ENCODE results near the gene ATP2A3.

The ATP2A3 gene

DNA sequence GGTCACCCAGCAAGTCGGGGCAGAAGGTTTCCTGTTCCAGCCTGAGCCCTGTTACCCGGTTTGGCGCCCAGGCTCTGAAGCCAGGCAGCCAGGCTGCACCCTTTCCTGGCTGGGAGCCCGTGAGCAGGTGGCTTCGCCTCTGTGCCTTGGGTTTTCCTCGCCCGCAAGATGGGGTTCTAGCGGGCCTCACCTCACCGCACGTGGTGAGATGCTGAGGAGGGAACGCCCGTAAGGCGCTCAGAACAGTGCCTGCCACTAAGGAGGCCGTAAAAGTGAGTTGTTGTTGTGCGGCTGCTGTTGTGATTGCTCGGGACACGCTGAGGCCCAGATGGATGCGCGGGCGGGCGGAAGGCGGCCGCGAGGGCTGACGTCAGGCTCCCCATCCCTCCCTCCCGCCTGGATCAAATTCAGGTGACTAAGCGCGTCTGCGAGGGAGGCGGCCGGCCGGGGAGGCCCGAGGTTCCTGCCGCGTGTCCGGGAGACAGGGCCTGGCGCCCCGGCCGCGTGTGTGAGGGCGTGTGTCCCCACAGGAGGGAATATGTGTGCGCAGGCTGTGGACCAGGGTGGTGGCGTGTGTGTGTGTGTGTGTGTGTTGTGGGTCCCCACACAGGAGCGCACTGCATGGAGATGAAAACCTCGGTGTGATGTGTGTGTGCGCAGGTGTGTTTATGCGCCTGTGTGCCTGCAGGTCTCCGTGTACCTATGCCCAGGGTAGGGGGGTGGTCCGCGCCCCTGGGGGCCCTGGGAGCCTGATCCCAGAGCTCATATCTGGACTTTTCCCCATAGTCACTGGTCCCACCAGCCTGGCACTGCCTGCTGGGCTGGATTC is 75.7 kb downstream of the ATP2A3 start:
- no peak for DNase-seq

DNA sequence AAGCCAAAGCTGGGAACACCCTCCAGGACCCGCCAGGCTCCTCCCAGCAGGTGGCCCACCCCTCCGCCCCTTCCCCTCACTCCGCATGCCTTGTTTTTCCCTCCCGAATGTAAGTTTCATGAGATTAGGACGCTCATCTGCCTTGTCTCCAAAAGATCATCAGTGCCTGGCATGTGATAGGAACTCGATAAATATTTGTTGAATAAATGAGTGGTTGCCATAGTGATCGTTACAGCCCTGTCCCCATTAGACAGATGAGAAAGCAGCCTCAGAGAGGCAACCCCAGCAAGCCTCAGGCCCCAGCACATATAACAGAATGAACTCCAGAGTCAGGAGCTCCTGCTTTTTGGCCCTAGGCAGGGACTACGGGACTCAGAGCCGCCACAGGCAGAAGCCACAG is 76.4 kb downstream of the ATP2A3 start:
- no peak for DNase-seq

DNA sequence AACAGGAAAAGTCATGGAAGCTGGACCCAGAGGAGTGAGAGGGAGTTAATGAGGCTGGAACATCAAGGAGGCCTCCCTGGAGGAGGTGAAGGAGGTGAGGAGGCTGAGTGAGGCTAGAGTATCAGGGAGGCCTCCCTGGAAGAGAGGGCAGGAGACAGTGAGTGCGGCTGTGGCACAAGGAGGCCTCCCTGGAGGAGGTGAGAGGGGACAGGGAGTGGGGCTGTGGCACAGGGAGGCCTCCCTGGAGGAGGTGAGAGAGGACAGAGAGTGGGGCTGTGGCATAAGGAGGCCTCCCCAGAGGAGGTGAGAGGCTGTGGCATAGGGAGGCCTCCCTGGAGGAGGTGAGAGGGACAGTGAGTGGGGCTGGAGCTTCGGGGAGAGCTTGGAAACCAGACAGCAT is 76.8 kb downstream of the ATP2A3 start:
- no peak for DNase-seq

DNA sequence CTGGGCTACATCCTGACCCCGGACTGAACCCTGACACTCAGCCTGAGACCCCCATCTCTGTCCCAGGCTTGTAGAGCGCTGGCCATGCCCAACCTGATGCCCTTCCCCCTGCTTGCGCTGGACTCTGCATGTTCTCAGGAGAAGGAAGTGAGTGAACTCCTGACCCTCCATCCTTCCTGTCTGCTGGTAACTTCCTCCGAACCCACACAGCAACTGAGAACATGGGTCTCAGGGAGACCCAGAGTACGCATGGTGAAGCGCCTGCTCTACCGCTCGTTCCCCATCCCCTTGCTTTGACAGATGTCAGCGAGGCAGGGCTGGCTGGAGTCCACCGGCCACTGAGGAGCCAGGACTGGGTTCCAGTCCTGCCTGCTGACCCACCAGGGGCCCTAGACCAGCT is 77.5 kb downstream of the ATP2A3 start:
- DNase-seq, result no peak

DNA sequence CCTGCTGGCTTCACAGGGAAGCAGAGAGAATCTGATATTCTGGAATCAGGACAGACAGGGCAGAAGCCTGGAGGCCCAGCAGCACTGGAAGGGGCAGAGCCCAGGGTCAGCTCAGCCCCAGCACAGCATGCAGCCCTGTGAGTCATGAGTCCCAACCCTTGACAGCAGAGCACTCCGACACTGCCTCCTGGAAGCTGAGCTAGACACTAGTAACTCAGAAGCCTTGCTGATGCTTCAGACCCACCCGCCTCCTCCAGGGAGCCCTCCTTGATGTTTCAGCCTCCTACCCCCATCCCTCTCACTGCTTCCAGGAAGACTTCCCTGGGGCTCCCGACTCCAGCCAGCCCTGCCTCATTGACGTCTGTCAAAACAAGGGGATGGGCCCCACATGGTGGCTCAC is 78.3 kb downstream of the ATP2A3 start:
- no peak for DNase-seq

DNA sequence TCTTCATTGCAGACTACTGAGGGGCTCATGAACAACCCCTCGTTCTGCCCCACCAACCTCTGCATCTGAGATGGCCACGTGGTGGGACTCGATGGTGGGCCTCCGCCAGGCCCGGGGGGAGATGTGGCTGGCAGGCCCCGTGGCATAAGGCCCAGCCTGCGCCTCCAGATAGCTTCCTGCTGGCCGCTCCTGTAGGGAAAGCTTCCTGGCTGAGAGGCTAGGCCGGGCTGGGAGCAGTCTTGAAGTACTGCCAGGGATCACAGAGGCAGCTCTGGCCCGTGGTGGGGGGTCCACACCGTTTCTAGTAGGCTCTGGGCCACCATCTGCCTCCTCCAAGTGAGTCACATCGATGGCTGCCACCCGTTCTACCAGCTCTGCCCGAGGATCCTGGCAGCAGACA is 79.0 kb downstream of the ATP2A3 start:
- no peak for DNase-seq

DNA sequence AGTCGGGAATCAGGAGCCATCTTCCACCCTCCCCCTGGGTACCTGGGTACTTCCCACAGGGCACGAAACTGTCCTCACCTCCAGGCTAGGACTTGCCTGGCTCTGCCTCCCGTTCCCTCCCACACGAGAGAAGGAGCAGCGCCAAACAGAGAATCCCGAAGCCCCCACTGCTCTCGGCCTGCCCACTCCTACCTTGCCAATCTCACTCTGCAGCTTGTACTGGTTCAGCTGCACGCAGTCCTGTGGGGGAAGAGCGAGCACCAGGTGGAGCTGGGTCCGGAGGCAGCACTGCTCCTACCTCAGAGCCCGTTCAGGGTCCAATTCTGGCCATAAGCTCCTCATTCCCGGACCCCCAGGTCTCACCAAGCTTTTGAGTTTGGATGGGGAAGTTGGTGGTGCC is 80.0 kb downstream of the ATP2A3 start:
- no peak for DNase-seq

DNA sequence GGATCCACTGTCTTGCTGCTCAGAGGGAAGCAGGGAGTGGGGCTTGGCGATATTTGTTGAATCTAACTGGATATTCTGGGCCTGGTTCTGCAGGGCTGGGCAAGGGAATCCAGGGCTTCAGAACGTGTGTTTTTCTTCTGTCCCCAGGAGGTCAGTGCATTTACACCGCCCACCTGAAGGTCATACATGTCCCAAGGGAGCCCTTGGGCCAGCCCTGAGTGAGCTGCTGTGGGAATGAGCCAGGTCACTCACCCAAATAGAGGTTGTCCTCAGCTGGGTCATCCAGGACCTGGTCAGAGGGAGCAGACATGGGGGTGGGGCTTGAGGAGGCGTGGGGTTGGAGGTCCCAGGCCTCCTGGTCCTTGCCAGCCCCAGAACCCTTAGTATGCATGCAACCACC is 82.0 kb downstream of the ATP2A3 start:
- no peak for DNase-seq

DNA sequence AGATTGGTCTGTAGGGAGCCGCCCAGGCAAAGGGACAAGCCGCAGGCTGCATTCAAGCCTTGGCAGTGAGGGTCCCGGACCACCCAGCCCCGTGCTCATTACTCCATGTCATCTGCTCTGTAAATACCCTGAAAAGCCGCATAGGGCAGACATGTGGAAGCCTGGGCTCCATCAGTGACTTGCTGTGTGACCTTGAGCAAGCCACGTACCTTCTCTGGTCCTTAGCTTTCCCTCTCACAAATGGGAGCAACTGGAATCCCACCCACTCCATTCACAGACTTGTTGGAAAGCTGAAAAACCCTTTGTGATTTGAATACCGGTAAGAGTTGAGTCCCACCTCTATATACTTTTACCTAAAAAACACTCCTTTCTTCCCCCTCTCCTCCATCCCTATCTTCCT is 83.3 kb downstream of the ATP2A3 start:
- DNase-seq, result no peak

DNA sequence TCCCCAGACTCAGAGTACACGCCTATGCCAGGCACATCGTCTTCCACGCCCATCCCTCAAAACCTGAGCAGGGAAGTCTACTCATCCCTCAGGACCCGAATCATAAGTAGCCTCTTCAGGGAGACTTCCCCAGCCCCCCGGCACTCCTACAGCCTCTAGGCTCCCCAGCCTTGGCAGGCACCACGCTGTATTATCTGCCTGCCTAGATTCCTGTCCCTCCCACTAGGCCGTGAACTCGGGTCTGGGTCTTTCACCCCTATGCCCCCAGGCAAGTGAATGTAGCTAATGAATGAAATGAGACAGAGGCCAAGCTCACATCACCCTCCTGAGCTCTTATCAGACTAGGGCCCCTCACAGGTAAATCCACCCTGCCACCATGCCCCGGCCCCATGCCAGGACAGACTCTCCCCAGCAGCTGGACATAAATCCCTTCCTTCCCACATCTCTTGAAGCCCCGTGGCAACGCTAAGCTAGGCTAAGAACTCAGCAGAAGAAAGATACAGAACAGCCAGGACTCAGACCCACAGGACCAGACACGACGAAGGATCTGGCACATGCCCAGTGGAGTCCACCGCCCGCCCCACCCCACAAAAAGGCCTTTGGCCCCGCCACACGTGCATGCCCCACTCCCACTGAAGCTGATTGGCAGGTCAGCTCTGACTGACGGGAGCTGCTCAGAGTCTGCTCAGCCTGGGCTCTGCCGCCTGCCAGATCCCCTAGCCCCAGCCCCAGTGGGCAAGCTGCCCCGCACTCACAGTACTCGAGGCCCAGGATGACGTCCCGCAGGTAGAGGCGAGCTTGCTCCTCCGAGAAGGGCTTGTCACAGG is 84.4 kb downstream of the ATP2A3 start:
- DNase-seq, result no peak

DNA sequence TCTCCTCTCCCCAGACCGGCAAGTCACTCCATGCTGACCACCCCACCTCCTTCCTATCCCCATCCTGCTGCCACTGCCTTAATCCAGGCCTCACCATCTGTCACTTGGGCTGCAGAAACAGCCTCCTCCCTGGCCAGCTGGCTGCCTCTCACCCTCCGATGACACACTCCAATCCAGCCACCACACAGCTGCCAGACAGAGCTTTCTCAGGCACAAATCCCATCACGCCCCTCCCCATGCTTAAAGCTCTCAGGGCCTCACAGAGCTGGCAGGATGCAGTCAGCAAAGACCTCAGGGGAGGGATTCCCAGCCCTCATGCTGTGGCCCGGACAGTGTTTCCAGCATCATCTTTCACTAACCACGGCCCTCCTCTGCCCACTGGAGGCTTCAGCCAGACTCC is 85.1 kb downstream of the ATP2A3 start:
- no peak for DNase-seq

DNA sequence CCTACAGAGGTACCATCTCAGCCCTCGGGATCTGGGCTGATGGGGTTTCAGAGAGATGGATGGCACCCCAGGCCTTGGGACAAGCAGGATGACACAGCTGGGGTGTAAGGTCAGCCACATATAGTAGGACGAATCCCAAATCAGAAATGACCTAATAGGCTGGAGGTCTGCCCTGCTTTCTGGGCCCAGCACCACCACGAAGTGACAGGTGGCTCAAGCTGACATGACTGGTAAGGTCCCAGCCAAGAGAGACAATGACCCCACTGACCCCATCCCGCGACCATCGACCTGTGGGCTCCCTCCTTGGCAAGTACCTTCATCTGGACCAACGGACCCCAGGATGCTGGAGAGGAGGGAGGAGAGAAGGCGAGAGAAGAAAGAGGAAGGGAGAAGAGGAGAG is 87.0 kb downstream of the ATP2A3 start:
- no peak for DNase-seq

DNA sequence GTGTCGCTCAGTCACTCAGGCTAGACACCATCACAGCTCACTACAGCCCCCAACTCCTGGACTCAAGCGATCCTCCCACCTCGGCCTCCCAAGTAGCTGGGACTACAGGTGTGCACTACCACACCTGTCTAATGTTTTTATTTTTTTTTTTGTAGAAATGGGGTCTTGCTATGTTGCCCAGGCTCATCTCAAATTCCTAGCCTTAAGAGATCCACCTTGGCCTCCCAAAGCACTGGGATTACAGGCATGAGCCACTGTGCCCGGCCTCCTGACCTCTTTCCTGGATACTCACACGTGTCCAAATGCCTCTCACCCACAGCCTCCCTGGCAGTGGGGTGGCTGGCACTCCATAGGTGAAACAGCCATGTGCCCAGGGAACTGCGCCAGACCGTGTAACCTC is 88.9 kb downstream of the ATP2A3 start:
- no peak for DNase-seq

Measured in hematopoietic multipotent progenitor cell treated with erythropoietin and hydrocortisone succinate and interleukin-3 and kit ligand, for 8 days (in vitro differentiated cells).